Mesenchymal stem cell (in vitro differentiated cells and primary cell): ENCODE data around the gene NPY4R2.
"Not testable (repeated sequence)": the region's sequence is repeated elsewhere in the genome, so short reads cannot be mapped to it uniquely, and the experiment has no call there.

Experiments used
- DNase-seq: peaks from one replicate; pipeline ENCODE4 v3.0.0-alpha.2; 2013
- H2AFZ ChIP-seq: one replicate; pipeline ENCODE4 v1.6.1; 2013; ENCODE audit warnings: low read depth, mild to moderate bottlenecking, control low read depth, inconsistent platforms, low read length, moderate library complexity
- H2AK5ac ChIP-seq: 2 replicates; pipeline ENCODE4 v1.6.1; 2013; ENCODE audit warnings: low read length, moderate library complexity, mild to moderate bottlenecking, inconsistent platforms; ENCODE audit not compliant: severe bottlenecking
- H2BK120ac ChIP-seq: one replicate; pipeline ENCODE4 v1.6.1; 2013; ENCODE audit warnings: low read depth, mild to moderate bottlenecking, inconsistent platforms, low read length, moderate library complexity
- H2BK12ac ChIP-seq, 2 experiments: one replicate each; pipeline ENCODE4 v1.6.1; 2013; ENCODE audit warnings: inconsistent platforms in 2 of 2, low read length in 2 of 2, mild to moderate bottlenecking in 2 of 2, moderate library complexity in 2 of 2, control low read depth in 1 of 2
- H2BK15ac ChIP-seq: one replicate; pipeline ENCODE4 v1.6.1; 2013; ENCODE audit warnings: mild to moderate bottlenecking, low read depth, inconsistent platforms; ENCODE audit not compliant: poor library complexity, severe bottlenecking
- H2BK5ac ChIP-seq: 2 replicates; pipeline ENCODE4 v1.6.1; 2013; ENCODE audit warnings: low read depth, mild to moderate bottlenecking, low read length, control low read depth, inconsistent platforms; ENCODE audit not compliant: poor library complexity, severe bottlenecking
- H3K14ac ChIP-seq, 2 experiments: one replicate each; pipeline ENCODE4 v1.6.1; 2013; ENCODE audit warnings: inconsistent platforms in 2 of 2, low read length in 2 of 2, control low read depth in 1 of 2, mild to moderate bottlenecking in 1 of 2, moderate library complexity in 1 of 2
- H3K18ac ChIP-seq, 2 experiments: one replicate each; pipeline ENCODE4 v1.6.1; 2013; ENCODE audit warnings: inconsistent platforms in 2 of 2, low read length in 2 of 2, control low read depth in 1 of 2, low read depth in 1 of 2, mild to moderate bottlenecking in 1 of 2
- H3K23ac ChIP-seq, 2 experiments: one replicate each; pipeline ENCODE4 v1.6.1; 2013; ENCODE audit warnings: inconsistent platforms in 2 of 2, low read length in 2 of 2, mild to moderate bottlenecking in 2 of 2, moderate library complexity in 2 of 2, control low read depth in 1 of 2
- H3K27ac ChIP-seq: 2 replicates; pipeline ENCODE4 v1.5.1; 2013; ENCODE audit warnings: mild to moderate bottlenecking, moderate library complexity, low read length, control low read depth, inconsistent platforms; ENCODE audit not compliant: poor library complexity, severe bottlenecking
- H3K27me3 ChIP-seq, 2 experiments: 2 replicates each; pipeline versions ENCODE4 v1.6.1 to v1.7.0; 2013; ENCODE audit warnings: low read length in 2 of 2, mild to moderate bottlenecking in 2 of 2, moderate library complexity in 2 of 2, control low read depth in 1 of 2, inconsistent platforms in 1 of 2; ENCODE audit not compliant: control insufficient read depth in 1 of 2, insufficient read depth in 1 of 2
- H3K36me3 ChIP-seq, 2 experiments: 2 replicates each; pipeline versions ENCODE4 v1.6.1 to v1.7.0; 2013; ENCODE audit warnings: low read length in 2 of 2, control low read depth in 1 of 2, inconsistent platforms in 1 of 2, low read depth in 1 of 2, mild to moderate bottlenecking in 1 of 2; ENCODE audit not compliant: insufficient read depth in 2 of 2, control insufficient read depth in 1 of 2
- H3K4ac ChIP-seq, 2 experiments: one replicate each; pipeline ENCODE4 v1.6.1; 2013; ENCODE audit warnings: inconsistent platforms in 2 of 2, low read length in 2 of 2, mild to moderate bottlenecking in 2 of 2, moderate library complexity in 2 of 2, control low read depth in 1 of 2, low read depth in 1 of 2
- H3K4me1 ChIP-seq: 2 replicates; pipeline ENCODE4 v1.6.1; 2013; ENCODE audit warnings: low read depth, low read length, control low read depth; ENCODE audit not compliant: control insufficient read depth, insufficient read depth
- H3K4me2 ChIP-seq: 2 replicates; pipeline ENCODE4 v1.6.1; 2013; ENCODE audit warnings: low read length, mild to moderate bottlenecking, inconsistent platforms; ENCODE audit not compliant: poor library complexity, severe bottlenecking
- H3K4me3 ChIP-seq, 2 experiments: 2 replicates each; pipeline versions ENCODE4 v1.5.1 to v1.7.0; 2013; ENCODE audit warnings: low read length in 2 of 2, mild to moderate bottlenecking in 2 of 2, control low read depth in 1 of 2, low read depth in 1 of 2; ENCODE audit not compliant: insufficient read depth in 1 of 2
- H3K79me1 ChIP-seq: replicated peaks from 2 replicates; pipeline ENCODE4 v1.6.1; 2013; ENCODE audit warnings: mild to moderate bottlenecking, control low read depth, low read length, inconsistent platforms; ENCODE audit not compliant: poor library complexity, severe bottlenecking
- H3K9ac ChIP-seq: 2 replicates; pipeline ENCODE4 v1.7.0; 2013; ENCODE audit warnings: mild to moderate bottlenecking, low read length, moderate library complexity
- H3K9me3 ChIP-seq: 2 replicates; pipeline ENCODE4 v1.7.0; 2013; ENCODE audit warnings: mild to moderate bottlenecking, low read length; ENCODE audit not compliant: control insufficient read depth
- H4K8ac ChIP-seq: one replicate; pipeline ENCODE4 v1.6.1; 2013; ENCODE audit warnings: inconsistent platforms, mild to moderate bottlenecking, low read length, moderate library complexity
- H4K91ac ChIP-seq: one replicate; pipeline ENCODE4 v1.6.1; 2013; ENCODE audit warnings: mild to moderate bottlenecking, low read length, inconsistent platforms
- WGBS: methylation state at CpG from one replicate; pipeline ENCODE4 v1.1.7; 2013; ENCODE audit warnings: mixed read lengths; 5-methylcytosine and 5-hydroxymethylcytosine counted together

The NPY4R2 gene

GRCh38 chr10:47960699-47961098, 42.2 kb downstream of the NPY4R2 start:
- H2BK15ac ChIP-seq, H2AFZ ChIP-seq: not testable (repeated sequence)

DNA sequence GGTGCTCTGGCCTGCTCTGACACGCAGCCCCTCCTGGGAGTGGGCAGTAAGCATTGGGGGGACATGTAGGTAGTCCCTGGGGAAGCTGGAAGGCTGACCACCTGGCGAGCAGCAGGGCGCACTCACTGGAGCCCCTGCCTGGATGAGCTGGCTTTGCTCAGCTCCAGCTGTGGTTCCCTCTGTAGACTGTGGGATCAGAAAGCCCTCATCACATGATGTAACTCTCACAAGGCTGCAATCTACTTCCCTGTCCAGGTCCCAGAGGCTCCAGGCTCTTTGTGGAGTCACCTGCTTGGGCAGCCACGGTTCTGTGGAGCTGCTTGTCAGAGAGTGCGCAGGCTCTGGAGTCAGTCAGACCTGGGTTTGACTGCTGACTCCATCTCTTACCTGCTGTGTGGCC, 44.3 kb downstream of the NPY4R2 start:
- not testable (repeated sequence) for H2AK5ac ChIP-seq, H2AFZ ChIP-seq, H3K14ac ChIP-seq, H2BK15ac ChIP-seq, H4K91ac ChIP-seq, H3K9ac ChIP-seq, H3K4ac ChIP-seq, H3K27ac ChIP-seq, H3K36me3 ChIP-seq, H3K4me2 ChIP-seq, H4K8ac ChIP-seq, H3K4me1 ChIP-seq, H2BK12ac ChIP-seq, H3K23ac ChIP-seq, H2BK5ac ChIP-seq, H3K18ac ChIP-seq, H3K79me1 ChIP-seq, H3K9me3 ChIP-seq, H2BK120ac ChIP-seq, H3K27me3 ChIP-seq, DNase-seq, H3K4me3 ChIP-seq
- WGBS, result no CpG with 5 or more reads among the region's 5 CpGs

More at GRCh38 chr10:47960699-47961098, 42.2 kb downstream of the NPY4R2 start:
- H3K4ac ChIP-seq, H3K18ac ChIP-seq, H4K91ac ChIP-seq, H3K14ac ChIP-seq, DNase-seq, H3K9me3 ChIP-seq, H3K79me1 ChIP-seq, H4K8ac ChIP-seq, H3K36me3 ChIP-seq, H3K4me3 ChIP-seq, H3K27ac ChIP-seq, H2BK120ac ChIP-seq, H3K4me1 ChIP-seq, H2AK5ac ChIP-seq, H2BK5ac ChIP-seq, H3K4me2 ChIP-seq, H3K23ac ChIP-seq, H2BK12ac ChIP-seq, H3K9ac ChIP-seq, H3K27me3 ChIP-seq: not testable (repeated sequence)
- WGBS, result no CpG with 5 or more reads among the region's 2 CpGs

- H3K4ac ChIP-seq, DNase-seq, H3K23ac ChIP-seq, H3K4me2 ChIP-seq, H3K27ac ChIP-seq, H2BK5ac ChIP-seq, H3K4me3 ChIP-seq, H2BK15ac ChIP-seq, H3K27me3 ChIP-seq, H3K9me3 ChIP-seq, H3K4me1 ChIP-seq, H2AK5ac ChIP-seq, H3K14ac ChIP-seq, H3K18ac ChIP-seq, H4K91ac ChIP-seq, H2BK120ac ChIP-seq, H2BK12ac ChIP-seq, H2AFZ ChIP-seq, H3K36me3 ChIP-seq, H3K9ac ChIP-seq, H3K79me1 ChIP-seq, H4K8ac ChIP-seq: not testable (repeated sequence)
- no CpG with 5 or more reads among the region's 14 CpGs for WGBS
Observed at GRCh38 chr10:47964280-47965063, 46.0 kb downstream of the NPY4R2 start.

DNA sequence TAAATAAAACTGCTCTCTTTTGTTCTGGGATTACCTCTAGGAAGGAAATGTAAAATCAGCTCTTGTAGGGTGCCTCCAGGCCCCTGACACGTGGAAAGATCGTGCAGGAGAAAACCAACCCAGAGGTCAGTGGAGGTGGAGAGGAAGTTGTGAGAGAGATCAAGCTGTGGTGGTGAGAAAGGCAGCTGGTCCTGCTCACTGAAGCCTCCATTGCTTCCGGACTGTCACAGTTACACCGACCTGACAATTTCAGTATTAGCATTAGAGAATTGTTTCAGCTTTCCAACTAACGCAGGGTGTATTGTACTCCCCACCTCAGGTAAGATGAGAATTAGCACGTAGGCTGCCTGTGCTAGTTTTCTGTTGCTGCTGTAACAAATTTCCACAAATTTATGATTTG, 50.5 kb downstream of the NPY4R2 start:
- H3K18ac ChIP-seq, H3K9me3 ChIP-seq, H2BK12ac ChIP-seq, H3K27me3 ChIP-seq, H3K23ac ChIP-seq, H2AK5ac ChIP-seq, H3K4me1 ChIP-seq, H3K14ac ChIP-seq, H3K27ac ChIP-seq, H4K8ac ChIP-seq, H2BK15ac ChIP-seq, H3K36me3 ChIP-seq, H4K91ac ChIP-seq, H2BK5ac ChIP-seq, H3K4me3 ChIP-seq, H2BK120ac ChIP-seq, H3K79me1 ChIP-seq, H3K9ac ChIP-seq, DNase-seq, H2AFZ ChIP-seq, H3K4me2 ChIP-seq, H3K4ac ChIP-seq: not testable (repeated sequence)
- no CpG with 5 or more reads among the region's 6 CpGs for WGBS
